Adipocyte (in vitro differentiated cells): Measurements from ENCODE around the gene CDC42SE2.

Experiments
- DNase-seq: peaks from one replicate; pipeline ENCODE4 v3.0.0-alpha.2; 2015; ENCODE audit warnings: low read depth
- H3K27me3 ChIP-seq: replicated peaks from 2 replicates; pipeline ENCODE4 v1.7.0; 2013; ENCODE audit warnings: mild to moderate bottlenecking, low read length, moderate library complexity; ENCODE audit not compliant: control insufficient read depth, insufficient read depth
- H3K36me3 ChIP-seq: 2 replicates; pipeline ENCODE4 v1.7.0; 2013; ENCODE audit warnings: low read length, mild to moderate bottlenecking, moderate library complexity; ENCODE audit not compliant: control insufficient read depth, insufficient read depth, severe bottlenecking
- H3K4me1 ChIP-seq: 2 replicates; pipeline ENCODE4 v1.7.0; 2013; ENCODE audit warnings: mild to moderate bottlenecking, low read length, moderate library complexity; ENCODE audit not compliant: control insufficient read depth, insufficient read depth
- H3K4me3 ChIP-seq: 2 replicates; pipeline ENCODE4 v1.7.0; 2013; ENCODE audit warnings: mild to moderate bottlenecking, low read length, moderate library complexity
- H3K9ac ChIP-seq: 2 replicates; pipeline ENCODE4 v1.7.0; 2013; ENCODE audit warnings: mild to moderate bottlenecking, low read length, moderate library complexity
- H3K9me3 ChIP-seq: 2 replicates; pipeline ENCODE4 v1.7.0; 2013; ENCODE audit warnings: mild to moderate bottlenecking, low read length, moderate library complexity; ENCODE audit not compliant: control insufficient read depth

The CDC42SE2 gene

GRCh38 chr5:131353991-131354390 is 90.1 kb downstream of the CDC42SE2 start:
- no peak for DNase-seq
- H3K27me3 ChIP-seq = no peaks in the 10 kb centered on the region
- no peaks in the 10 kb centered on the region for H3K9me3 ChIP-seq
- H3K4me1 ChIP-seq = peaks cover 18% of the 10 kb centered on the region
- no peak overlapping the region for H3K9ac ChIP-seq
- H3K4me3 ChIP-seq = no peak overlapping the region
- H3K36me3 ChIP-seq = no peaks in the 10 kb centered on the region

GRCh38 chr5:131355971-131356528 is 92.2 kb downstream of the CDC42SE2 start:
- no peaks in the 10 kb centered on the region for H3K27me3 ChIP-seq
- no peaks in the 10 kb centered on the region for H3K9me3 ChIP-seq
- DNase-seq = peak; percentile 55
- no peak overlapping the region for H3K9ac ChIP-seq
- H3K4me1 ChIP-seq = peaks cover 18% of the 10 kb centered on the region
- peaks cover 7% of the 10 kb centered on the region for H3K36me3 ChIP-seq
- no peak overlapping the region for H3K4me3 ChIP-seq

DNA sequence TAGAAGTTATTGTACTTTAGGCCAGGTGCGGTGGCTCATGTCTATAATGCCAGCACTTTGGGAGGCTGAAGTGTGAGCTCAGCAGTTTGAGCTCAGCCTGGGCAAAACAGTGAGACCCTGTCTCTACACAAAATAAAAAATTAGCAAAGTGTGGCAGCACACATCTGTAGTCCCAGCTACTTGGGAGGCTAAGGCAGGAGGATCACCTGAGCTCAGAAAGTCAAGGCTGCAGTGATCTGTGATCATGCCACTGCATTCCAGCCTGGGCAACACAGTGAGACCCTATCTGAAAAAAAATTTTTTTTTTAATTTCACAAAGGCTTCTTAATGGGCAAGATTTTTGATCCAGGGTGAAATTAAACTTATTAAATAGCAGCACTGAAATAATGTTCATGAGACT is 92.8 kb downstream of the CDC42SE2 start:
- no peak for DNase-seq
- no peak overlapping the region for H3K9ac ChIP-seq
- H3K9me3 ChIP-seq = no peaks in the 10 kb centered on the region
- peaks cover 7% of the 10 kb centered on the region for H3K36me3 ChIP-seq
- H3K4me1 ChIP-seq = peaks cover 18% of the 10 kb centered on the region
- no peaks in the 10 kb centered on the region for H3K27me3 ChIP-seq
- H3K4me3 ChIP-seq = no peak overlapping the region

DNA sequence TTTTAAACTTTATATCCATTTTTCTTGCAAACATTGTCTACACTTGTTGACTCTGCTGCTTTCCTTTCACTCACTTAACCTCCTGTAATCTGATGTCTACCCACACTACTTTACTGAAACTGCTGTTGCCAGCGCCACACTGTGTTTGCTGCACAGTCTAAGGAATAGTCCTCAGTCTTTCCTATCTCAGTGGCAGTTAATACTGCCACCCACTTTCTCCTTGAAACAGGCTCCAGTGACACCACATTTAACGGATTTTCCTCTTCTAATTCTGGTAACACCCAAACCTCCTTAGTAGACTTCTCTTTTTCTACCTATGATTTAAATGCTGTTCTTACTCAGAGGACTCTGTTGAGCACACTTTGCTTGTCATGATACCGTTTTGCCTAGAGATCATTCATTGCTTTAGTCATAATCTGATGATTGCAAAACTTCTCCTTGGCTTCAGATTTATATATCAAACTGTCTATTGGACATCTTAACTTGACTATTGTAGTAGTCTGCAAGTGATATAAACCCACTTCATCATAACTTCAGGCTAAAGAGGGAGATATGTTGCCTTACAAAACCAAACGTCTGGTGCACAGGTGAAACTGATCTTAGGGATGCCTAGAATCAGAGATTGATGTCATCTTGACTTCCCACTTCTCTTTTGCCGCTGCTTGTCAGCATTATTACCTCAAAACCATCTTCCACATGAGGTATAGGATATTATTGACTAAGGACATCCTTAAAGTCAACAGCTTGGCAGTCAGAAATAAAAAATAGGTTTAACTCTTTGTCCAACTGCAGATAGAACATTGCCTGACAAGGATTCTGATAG is 94.1 kb downstream of the CDC42SE2 start:
- H3K27me3 ChIP-seq = no peaks in the 10 kb centered on the region
- H3K9me3 ChIP-seq = no peaks in the 10 kb centered on the region

GRCh38 chr5:131361677-131362315 is 97.9 kb downstream of the CDC42SE2 start:
- no peaks in the 10 kb centered on the region for H3K9me3 ChIP-seq
- H3K9ac ChIP-seq = no peak overlapping the region
- H3K4me1 ChIP-seq = peaks cover 19% of the 10 kb centered on the region
- H3K4me3 ChIP-seq = no peak overlapping the region
- no peaks in the 10 kb centered on the region for H3K27me3 ChIP-seq
- no peak for DNase-seq
- peaks cover 7% of the 10 kb centered on the region for H3K36me3 ChIP-seq

More for the DNA sequence above, 94.1 kb downstream of the CDC42SE2 start:
- H3K36me3 ChIP-seq = peaks cover 7% of the 10 kb centered on the region
- DNase-seq = no peak
- H3K4me3 ChIP-seq = no peak overlapping the region
- no peak overlapping the region for H3K9ac ChIP-seq
- H3K4me1 ChIP-seq = peaks cover 18% of the 10 kb centered on the region

DNA sequence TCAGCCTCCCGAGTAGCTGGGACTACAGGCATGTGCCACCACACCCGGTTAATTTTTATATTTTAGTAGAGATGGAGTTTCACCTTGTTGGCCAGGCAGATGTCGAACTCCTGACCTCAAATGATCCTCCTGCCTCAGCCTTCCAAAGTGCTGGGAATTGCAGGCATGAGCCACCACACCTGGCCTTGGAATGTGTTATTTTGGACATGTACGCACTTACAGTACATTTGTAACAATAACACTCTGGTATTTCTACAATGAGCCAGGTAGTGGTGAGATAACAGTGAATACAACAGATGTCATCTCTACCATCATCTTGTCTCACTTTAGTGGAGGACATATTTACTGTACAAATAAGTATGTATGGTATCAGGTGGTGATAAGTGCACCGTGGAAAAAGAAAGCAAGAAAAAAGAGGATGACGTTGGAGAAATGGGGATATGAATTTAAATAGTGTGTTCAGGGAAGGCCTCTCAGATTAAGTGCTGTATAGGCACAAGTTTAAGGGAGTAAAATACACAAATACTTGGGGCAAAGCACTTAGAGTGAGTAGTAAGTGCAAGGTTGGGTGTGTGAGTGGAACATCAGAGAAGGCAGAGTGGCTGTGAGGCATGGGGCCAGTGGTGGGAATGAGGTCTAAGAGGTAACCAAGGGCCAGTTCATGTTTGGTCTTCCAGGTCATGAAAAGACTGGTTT is 100.1 kb downstream of the CDC42SE2 start:
- no peaks in the 10 kb centered on the region for H3K27me3 ChIP-seq
- no peak overlapping the region for H3K4me3 ChIP-seq
- no peaks in the 10 kb centered on the region for H3K9me3 ChIP-seq
- peaks cover 7% of the 10 kb centered on the region for H3K36me3 ChIP-seq
- H3K4me1 ChIP-seq = peaks cover 12% of the 10 kb centered on the region
- DNase-seq = no peak
- H3K9ac ChIP-seq = no peak overlapping the region

- DNase-seq = no peak
- Histone ChIP-seq H3K4me1 (peaks cover 12% of the 10 kb centered on the region), H3K27me3 (no peaks in the 10 kb centered on the region), H3K9me3 (no peaks in the 10 kb centered on the region), H3K9ac (no peak overlapping the region), H3K36me3 (peaks cover 2% of the 10 kb centered on the region), H3K4me3 (no peak overlapping the region)
These were observed 100.7 kb downstream of the CDC42SE2 start for GRCh38 chr5:131364507-131365050.

GRCh38 chr5:131366428-131366827 is 102.6 kb downstream of the CDC42SE2 start:
- Histone ChIP-seq H3K9ac (no peak overlapping the region), H3K36me3 (no peaks in the 10 kb centered on the region), H3K27me3 (no peaks in the 10 kb centered on the region), H3K4me3 (no peak overlapping the region), H3K9me3 (no peaks in the 10 kb centered on the region), H3K4me1 (peaks cover 12% of the 10 kb centered on the region)
- peak; percentile 74 for DNase-seq

GRCh38 chr5:131367219-131367860 is 103.5 kb downstream of the CDC42SE2 start:
- no peak overlapping the region for H3K9ac ChIP-seq
- peaks cover 12% of the 10 kb centered on the region for H3K4me1 ChIP-seq
- H3K36me3 ChIP-seq = no peaks in the 10 kb centered on the region
- no peaks in the 10 kb centered on the region for H3K27me3 ChIP-seq
- no peak overlapping the region for H3K4me3 ChIP-seq
- no peaks in the 10 kb centered on the region for H3K9me3 ChIP-seq
- DNase-seq = no peak

DNA sequence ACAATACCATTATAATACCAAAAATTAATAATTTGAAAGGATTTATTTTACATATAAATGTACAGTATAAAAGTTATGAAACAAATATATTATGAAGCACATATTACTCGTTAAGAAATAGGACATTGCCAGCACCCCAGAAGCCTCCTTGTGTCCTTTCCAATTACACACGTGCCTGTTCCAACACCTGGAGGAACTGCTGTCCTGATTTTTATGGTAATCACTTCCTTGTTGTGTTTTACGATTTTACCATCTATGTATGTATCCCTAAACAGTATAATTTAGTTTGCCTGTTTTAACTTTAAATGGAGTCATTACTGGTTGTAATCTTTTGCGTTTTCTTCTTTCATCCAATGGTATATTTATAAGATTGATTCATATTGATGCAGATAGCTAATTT is 105.0 kb downstream of the CDC42SE2 start:
- no peaks in the 10 kb centered on the region for H3K9me3 ChIP-seq
- no peak overlapping the region for H3K4me3 ChIP-seq
- no peaks in the 10 kb centered on the region for H3K27me3 ChIP-seq

More for the DNA sequence above, 105.0 kb downstream of the CDC42SE2 start:
- H3K4me1 ChIP-seq = peaks cover 12% of the 10 kb centered on the region
- no peak overlapping the region for H3K9ac ChIP-seq
- no peak for DNase-seq
- H3K36me3 ChIP-seq = no peaks in the 10 kb centered on the region
